ENCODE measurements around the gene FRMPD1. TPM values are rescaled to one million over a fixed set of nuclear protein-coding genes. Genes with fewer than 3 reads are reported as not detected.

The FRMPD1 gene
- total and polyA plus RNA-seq, 5 donors from 2014 or later, result not detected

DNA sequence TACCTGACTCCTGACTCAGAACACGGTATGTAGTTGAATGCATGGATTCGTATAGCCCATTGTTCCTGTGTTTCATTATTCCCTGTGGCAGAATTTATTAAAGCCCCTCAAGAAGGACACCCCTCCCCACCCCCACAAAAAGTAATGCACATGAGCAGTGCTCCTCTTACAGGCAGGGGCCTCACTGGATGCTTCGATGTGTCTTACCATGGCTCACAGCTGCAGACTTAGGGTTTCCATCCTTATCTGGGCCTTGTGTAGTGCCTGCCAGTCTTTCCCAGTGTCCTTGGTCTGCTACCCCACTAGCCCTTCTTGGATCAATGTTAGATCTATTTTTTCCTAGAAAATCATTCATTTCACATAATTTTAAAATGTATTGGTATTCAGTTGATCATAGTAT is 119.2 kb downstream of the FRMPD1 start:
- H3K36me3 ChIP-seq (ENCODE audit: control insufficient read depth, insufficient read depth, low read length), result peaks cover 29% of the 10 kb centered on the region

DNA sequence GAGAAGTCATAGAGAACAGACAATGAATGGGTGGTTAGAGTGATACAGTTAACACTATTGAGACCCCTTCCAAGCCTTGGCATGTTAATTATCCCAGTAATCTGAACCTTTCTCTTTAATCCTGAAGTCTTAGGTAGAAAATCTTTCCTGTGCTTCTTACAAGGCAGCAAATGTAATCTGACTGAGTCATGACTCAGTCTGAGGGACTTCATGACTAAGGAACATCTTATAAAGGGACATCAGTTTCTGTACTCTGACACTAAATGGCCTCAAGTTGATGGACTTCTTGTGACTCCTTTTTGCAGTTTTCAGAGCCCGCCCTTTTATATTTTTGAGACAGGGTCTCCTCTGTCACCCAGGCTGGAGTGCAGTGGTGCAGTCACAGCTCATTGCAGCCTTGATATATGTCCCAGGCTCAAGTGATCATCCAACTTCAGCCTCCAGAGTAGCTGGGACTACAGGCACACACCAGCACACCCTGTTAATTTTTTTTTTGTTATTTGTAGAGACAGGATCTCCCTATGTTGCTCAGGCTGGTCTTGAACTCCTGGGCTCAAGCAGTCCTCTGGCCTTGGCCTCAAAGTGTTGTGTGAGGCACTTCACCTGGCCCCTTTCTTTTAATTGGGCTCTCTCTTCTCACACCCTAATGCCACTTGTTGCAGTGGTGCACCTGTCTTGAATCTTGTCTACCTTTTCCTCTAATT is 124.6 kb downstream of the FRMPD1 start:
- no peaks in the 10 kb centered on the region for H3K9me3 ChIP-seq (ENCODE audit: control insufficient read depth in 2 of 2, low read length in 2 of 2)
- Mint-ChIP-seq H3K9me3 (no peaks in the 10 kb centered on the region), H3K4me1 (peaks cover 4 to 14% (median 7%) of the 10 kb centered on the region in 4 donors), H3K4me3 (no peak overlapping the region), H3K36me3 (peaks cover 46% of the 10 kb centered on the region), H3K27me3 (no peaks in the 10 kb centered on the region), H3K27ac (peak overlapping the region in 1 of 3 donors; percentile 62)
- peaks cover 65% of the 10 kb centered on the region for H3K36me3 ChIP-seq (ENCODE audit: control insufficient read depth, insufficient read depth, low read length)
- no peak for ATAC-seq (ENCODE audit: low read depth in 2 of 2)
- H3K27me3 ChIP-seq (ENCODE audit: control insufficient read depth, insufficient read depth, low read length), result no peaks in the 10 kb centered on the region
- H3K4me3 ChIP-seq (ENCODE audit: low read depth, low read length), result no peak overlapping the region
- no peaks in the 10 kb centered on the region for H3K4me1 ChIP-seq (ENCODE audit: control insufficient read depth, insufficient read depth, low read length, poor library complexity, severe bottlenecking)
- H3K27ac ChIP-seq (ENCODE audit: insufficient read depth, low read length, poor library complexity, severe bottlenecking), result no peak overlapping the region
- no peak for DNase-seq

More for the DNA sequence above, 119.2 kb downstream of the FRMPD1 start:
- no peak for ATAC-seq (ENCODE audit: low read depth in 2 of 2)
- no peaks in the 10 kb centered on the region for H3K9me3 ChIP-seq (ENCODE audit: control insufficient read depth in 2 of 2, low read length in 2 of 2)
- no peak for DNase-seq
- no peak overlapping the region for H3K4me3 ChIP-seq (ENCODE audit: low read depth, low read length)
- peaks cover 32% of the 10 kb centered on the region for H3K36me3 Mint-ChIP-seq
- no peak overlapping the region for H3K27ac Mint-ChIP-seq
- H3K27me3 Mint-ChIP-seq, result no peaks in the 10 kb centered on the region
- H3K9me3 Mint-ChIP-seq, result no peaks in the 10 kb centered on the region
- H3K4me3 Mint-ChIP-seq, result no peak overlapping the region
- H3K4me1 Mint-ChIP-seq, result peaks cover 0 to 14% (median 4%) of the 10 kb centered on the region in 4 donors
- no peaks in the 10 kb centered on the region for H3K4me1 ChIP-seq (ENCODE audit: control insufficient read depth, insufficient read depth, low read length, poor library complexity, severe bottlenecking)
- no peaks in the 10 kb centered on the region for H3K27me3 ChIP-seq (ENCODE audit: control insufficient read depth, insufficient read depth, low read length)
- H3K27ac ChIP-seq (ENCODE audit: insufficient read depth, low read length, poor library complexity, severe bottlenecking), result no peak overlapping the region

DNA sequence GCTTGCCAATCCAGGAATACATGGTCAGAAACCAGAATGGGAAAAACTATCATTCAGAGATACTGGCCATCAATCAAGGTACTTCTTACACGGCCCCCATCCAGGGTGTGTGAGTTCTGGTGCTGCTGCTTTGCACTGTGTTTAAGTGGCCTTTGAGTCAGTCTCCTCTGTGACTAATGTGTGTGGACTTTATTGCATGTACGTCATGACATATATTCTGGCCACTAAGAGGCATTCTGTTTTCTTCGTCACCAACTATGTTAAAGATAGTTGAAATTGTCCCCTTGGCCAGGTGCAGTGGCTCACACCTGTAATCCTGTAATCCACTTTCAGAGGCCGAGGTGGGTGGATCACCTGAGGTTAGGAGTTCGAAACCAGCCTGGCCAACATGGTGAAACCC is 125.6 kb downstream of the FRMPD1 start:
- H3K9me3 Mint-ChIP-seq, result no peaks in the 10 kb centered on the region
- Histone ChIP-seq H3K27ac (ENCODE audit: insufficient read depth, low read length, poor library complexity, severe bottlenecking) (no peak overlapping the region), H3K36me3 (ENCODE audit: control insufficient read depth, insufficient read depth, low read length) (peaks cover 66% of the 10 kb centered on the region), H3K4me1 (ENCODE audit: control insufficient read depth, insufficient read depth, low read length, poor library complexity, severe bottlenecking) (no peaks in the 10 kb centered on the region), H3K9me3 (ENCODE audit: control insufficient read depth in 2 of 2, low read length in 2 of 2) (no peaks in the 10 kb centered on the region), H3K27me3 (ENCODE audit: control insufficient read depth, insufficient read depth, low read length) (no peaks in the 10 kb centered on the region), H3K4me3 (ENCODE audit: low read depth, low read length) (no peak overlapping the region)
- H3K4me1 Mint-ChIP-seq, result peaks cover 9 to 16% (median 13%) of the 10 kb centered on the region in 4 donors
- no peak overlapping the region for H3K27ac Mint-ChIP-seq
- H3K27me3 Mint-ChIP-seq, result no peaks in the 10 kb centered on the region
- H3K36me3 Mint-ChIP-seq, result peaks cover 41% of the 10 kb centered on the region
- H3K4me3 Mint-ChIP-seq, result no peak overlapping the region
- ATAC-seq (ENCODE audit: low read depth in 2 of 2) (no peak), DNase-seq (no peak)

DNA sequence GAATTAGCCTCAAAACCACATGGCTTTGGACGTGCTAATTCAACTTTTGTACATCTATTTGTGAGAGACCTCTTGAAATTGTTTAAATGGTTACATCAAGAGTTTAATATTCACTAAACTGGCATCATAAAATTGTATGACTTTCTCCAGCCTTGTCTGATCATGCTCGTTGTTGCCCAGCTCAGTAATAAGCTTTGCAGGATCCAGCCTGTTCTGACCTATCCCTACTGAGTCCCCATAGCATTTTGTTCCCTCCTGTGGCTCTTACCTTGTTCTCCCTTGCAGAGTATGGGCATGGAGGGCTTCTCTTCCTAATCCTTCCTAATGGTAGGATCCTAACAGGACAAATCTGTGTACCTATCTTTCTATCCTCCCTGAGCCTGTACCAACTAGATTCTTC is 127.8 kb downstream of the FRMPD1 start:
- H3K9me3 Mint-ChIP-seq, result no peaks in the 10 kb centered on the region
- Histone ChIP-seq H3K27ac (ENCODE audit: insufficient read depth, low read length, poor library complexity, severe bottlenecking) (no peak overlapping the region), H3K27me3 (ENCODE audit: control insufficient read depth, insufficient read depth, low read length) (no peaks in the 10 kb centered on the region), H3K36me3 (ENCODE audit: control insufficient read depth, insufficient read depth, low read length) (peaks cover 71% of the 10 kb centered on the region), H3K4me3 (ENCODE audit: low read depth, low read length) (no peak overlapping the region), H3K9me3 (ENCODE audit: control insufficient read depth in 2 of 2, low read length in 2 of 2) (no peaks in the 10 kb centered on the region), H3K4me1 (ENCODE audit: control insufficient read depth, insufficient read depth, low read length, poor library complexity, severe bottlenecking) (peaks cover 5% of the 10 kb centered on the region)
- H3K4me1 Mint-ChIP-seq, result peaks cover 24 to 35% (median 30%) of the 10 kb centered on the region in 4 donors
- no peak overlapping the region for H3K27ac Mint-ChIP-seq
- H3K4me3 Mint-ChIP-seq, result no peak overlapping the region
- DNase-seq, result no peak
- peaks cover 51% of the 10 kb centered on the region for H3K36me3 Mint-ChIP-seq
- no peaks in the 10 kb centered on the region for H3K27me3 Mint-ChIP-seq
- ATAC-seq (ENCODE audit: low read depth in 2 of 2), result no peak

DNA sequence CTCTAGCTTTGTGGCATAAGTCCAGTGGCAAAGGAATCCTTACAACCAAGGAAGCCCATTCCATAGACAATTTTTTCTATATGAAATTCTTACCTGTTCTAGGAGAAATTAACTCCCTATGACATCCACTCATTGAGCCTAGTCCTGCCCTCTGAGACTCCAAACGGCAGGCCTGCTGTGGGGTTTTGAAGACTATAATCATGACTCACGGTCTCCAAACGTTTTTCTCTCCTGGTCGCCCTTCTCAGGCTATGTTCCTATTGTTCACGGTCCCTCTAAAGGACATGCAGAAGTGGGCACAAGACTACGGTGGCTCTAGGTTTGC is 133.5 kb downstream of the FRMPD1 start:
- peaks cover 24% of the 10 kb centered on the region for H3K36me3 Mint-ChIP-seq
- Histone ChIP-seq H3K27ac (ENCODE audit: insufficient read depth, low read length, poor library complexity, severe bottlenecking) (peak overlapping the region; percentile 86), H3K4me1 (ENCODE audit: control insufficient read depth, insufficient read depth, low read length, poor library complexity, severe bottlenecking) (peaks cover 23% of the 10 kb centered on the region), H3K27me3 (ENCODE audit: control insufficient read depth, insufficient read depth, low read length) (no peaks in the 10 kb centered on the region), H3K36me3 (ENCODE audit: control insufficient read depth, insufficient read depth, low read length) (peaks cover 42% of the 10 kb centered on the region), H3K4me3 (ENCODE audit: low read depth, low read length) (peak overlapping the region; percentile 89), H3K9me3 (ENCODE audit: control insufficient read depth in 2 of 2, low read length in 2 of 2) (no peaks in the 10 kb centered on the region)
- ATAC-seq (ENCODE audit: low read depth in 2 of 2) (no peak), DNase-seq (no peak)
- no peaks in the 10 kb centered on the region for H3K9me3 Mint-ChIP-seq
- H3K27ac Mint-ChIP-seq, result peak overlapping the region; percentile 96 to 98 (median 96)
- H3K27me3 Mint-ChIP-seq, result no peaks in the 10 kb centered on the region
- peaks cover 25 to 50% (median 41%) of the 10 kb centered on the region in 4 donors for H3K4me1 Mint-ChIP-seq
- peak overlapping the region; percentile 96 to 99 (median 98) for H3K4me3 Mint-ChIP-seq

DNA sequence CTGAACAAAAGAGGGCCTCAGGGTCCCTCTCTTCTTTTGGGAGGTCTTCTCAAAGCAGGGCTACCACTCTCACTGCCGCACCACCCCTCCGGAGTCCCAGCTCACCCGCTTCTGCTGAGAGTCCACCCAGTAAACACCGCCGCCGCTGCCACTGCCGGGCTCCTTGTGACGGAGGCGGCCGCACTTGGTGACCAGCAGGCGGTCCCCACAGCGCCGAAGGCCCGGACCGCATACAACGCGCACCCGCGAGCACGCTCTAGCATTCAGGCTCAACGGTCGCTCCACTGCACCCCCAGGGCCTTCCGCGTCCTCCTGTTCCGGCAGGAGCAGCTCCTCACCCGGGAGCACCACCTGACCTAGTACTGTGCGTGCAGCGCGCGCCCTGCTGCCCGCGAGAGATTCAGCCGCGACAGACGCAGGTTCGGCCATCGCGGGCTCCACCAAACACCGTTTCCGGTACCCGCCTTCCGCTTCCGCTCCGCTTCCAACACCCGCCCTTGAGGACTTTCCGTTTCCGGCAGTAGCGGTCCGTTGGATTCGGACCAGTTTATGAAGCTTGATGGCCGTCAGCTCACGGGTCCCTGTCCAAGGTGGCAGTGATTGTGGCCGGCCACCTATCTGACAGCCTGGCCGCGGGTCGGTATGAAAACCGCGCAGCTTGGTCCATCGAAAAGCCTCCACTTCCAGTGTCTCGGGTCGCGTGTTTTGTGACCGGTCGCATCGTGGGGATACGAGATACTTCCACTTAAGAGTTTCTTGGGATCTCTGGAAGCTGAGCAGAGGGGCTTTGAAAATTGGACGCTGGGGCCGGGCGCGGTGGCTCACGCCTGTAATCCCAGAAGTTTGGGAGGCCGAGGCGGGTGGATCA is 134.1 kb downstream of the FRMPD1 start, which contains the start of gene EXOSC3:
EXOSC3 (minus strand) TSS at position 449 of the 868 bp plus-strand sequence; CDS start at position 429, 20 bp downstream.
- DNase-seq, result peak; percentile 81 to 95 (median 84)
- H3K9me3 ChIP-seq (ENCODE audit: control insufficient read depth in 2 of 2, low read length in 2 of 2), result no peaks in the 10 kb centered on the region
- Mint-ChIP-seq H3K4me1 (peaks cover 25 to 50% (median 38%) of the 10 kb centered on the region in 4 donors), H3K27ac (peak within 1 kb of the TSS; percentile 96 to 98 (median 96)), H3K36me3 (peaks cover 24% of the 10 kb centered on the region), H3K9me3 (no peaks in the 10 kb centered on the region), H3K4me3 (peak within 1 kb of the TSS; percentile 96 to 99 (median 98)), H3K27me3 (no peaks in the 10 kb centered on the region)
- no peaks in the 10 kb centered on the region for H3K27me3 ChIP-seq (ENCODE audit: control insufficient read depth, insufficient read depth, low read length)
- ATAC-seq (ENCODE audit: low read depth in 2 of 2), result peak; percentile 87 to 88
- peaks cover 23% of the 10 kb centered on the region for H3K4me1 ChIP-seq (ENCODE audit: control insufficient read depth, insufficient read depth, low read length, poor library complexity, severe bottlenecking)
- H3K4me3 ChIP-seq (ENCODE audit: low read depth, low read length), result peak within 1 kb of the TSS; percentile 89
- peak within 1 kb of the TSS; percentile 86 for H3K27ac ChIP-seq (ENCODE audit: insufficient read depth, low read length, poor library complexity, severe bottlenecking)
- H3K36me3 ChIP-seq (ENCODE audit: control insufficient read depth, insufficient read depth, low read length), result peaks cover 36% of the 10 kb centered on the region

DNA sequence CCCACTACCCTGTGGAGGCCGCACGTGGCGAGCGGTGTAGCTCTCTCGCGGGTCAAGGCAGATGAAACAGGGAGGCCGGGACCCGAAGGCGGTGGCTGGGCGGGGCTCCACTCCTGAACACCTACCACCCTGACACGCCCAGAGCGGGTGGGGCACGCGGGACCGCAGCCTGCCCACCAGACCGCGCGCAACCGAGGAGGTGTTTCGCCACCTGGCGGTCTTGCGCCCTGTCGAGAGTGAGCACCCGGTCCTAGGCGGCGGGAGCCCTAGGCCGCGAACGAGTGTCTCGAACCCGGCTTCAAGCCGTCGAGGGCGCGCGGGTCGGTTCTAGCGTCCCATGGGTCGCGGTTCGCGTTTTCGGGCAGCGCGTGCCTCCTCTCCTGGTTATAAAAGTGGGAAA is 136.3 kb downstream of the FRMPD1 start:
- peaks cover 14% of the 10 kb centered on the region for H3K36me3 ChIP-seq (ENCODE audit: control insufficient read depth, insufficient read depth, low read length)
- no peak overlapping the region for H3K4me3 ChIP-seq (ENCODE audit: low read depth, low read length)
- H3K36me3 Mint-ChIP-seq, result peaks cover 21% of the 10 kb centered on the region
- H3K27me3 Mint-ChIP-seq, result no peaks in the 10 kb centered on the region
- no peak overlapping the region for H3K27ac Mint-ChIP-seq
- ATAC-seq (ENCODE audit: low read depth in 2 of 2) (no peak), DNase-seq (no peak)
- H3K9me3 ChIP-seq (ENCODE audit: control insufficient read depth in 2 of 2, low read length in 2 of 2), result no peaks in the 10 kb centered on the region
- H3K27ac ChIP-seq (ENCODE audit: insufficient read depth, low read length, poor library complexity, severe bottlenecking), result no peak overlapping the region
- no peaks in the 10 kb centered on the region for H3K27me3 ChIP-seq (ENCODE audit: control insufficient read depth, insufficient read depth, low read length)
- no peaks in the 10 kb centered on the region for H3K9me3 Mint-ChIP-seq
- H3K4me1 Mint-ChIP-seq, result peaks cover 14 to 37% (median 25%) of the 10 kb centered on the region in 4 donors
- H3K4me3 Mint-ChIP-seq, result no peak overlapping the region
- peaks cover 23% of the 10 kb centered on the region for H3K4me1 ChIP-seq (ENCODE audit: control insufficient read depth, insufficient read depth, low read length, poor library complexity, severe bottlenecking)

All from CD4-positive, CD25-positive, alpha-beta regulatory T cell (primary cell).